Stimulated activated CD8-positive, alpha-beta memory T cell treated with anti-CD3 and anti-CD28 coated beads, Interleukin-12 subunit alpha, Interleukin-12 subunit beta, amount 100 ng/mL, for 24 hours (primary cell): ENCODE data around the gene KLHL13.

Experiments used
- DNase-seq: peaks from one replicate; pipeline ENCODE4 v3.0.0-alpha.2; 2020; ENCODE audit errors: extremely low read depth

The KLHL13 gene

DNA sequence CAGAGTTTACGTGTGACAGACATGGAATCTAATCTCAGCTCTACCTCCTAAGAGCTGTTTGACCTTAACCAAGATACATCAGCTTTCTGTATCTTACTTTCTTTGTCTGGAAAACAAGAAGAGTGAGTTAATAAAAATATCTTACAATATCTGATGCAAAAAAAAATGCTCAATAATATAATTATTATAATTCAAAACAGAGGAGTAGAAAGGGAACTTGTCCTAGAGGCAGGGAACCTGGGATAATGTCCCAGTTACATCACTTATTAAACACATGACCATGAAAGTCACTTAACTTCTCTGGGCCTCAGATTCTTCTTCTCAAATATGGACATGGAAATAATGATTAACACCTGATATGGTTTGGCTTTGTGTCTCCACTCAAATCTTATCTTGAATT lies 256.1 kb downstream of the KLHL13 start:
- DNase-seq, result no peak

- no peak for DNase-seq
Measured at GRCh38 chrX:117854806-117855205, 261.8 kb downstream of the KLHL13 start.

GRCh38 chrX:117851025-117851424 lies 265.6 kb downstream of the KLHL13 start:
- DNase-seq, result no peak
